Upper lobe of left lung (tissue), 4 donors: ENCODE results near the gene PPP6R3.

Experiments
- POLR2A ChIP-seq, 4 donors: fragments of 450-650 bp; IDR thresholded peaks; one replicate each; pipeline ENCODE4 v1.5.1; 2016 to 2017; ENCODE audit warnings: antibody characterized with exemption in 4 of 4, mild to moderate bottlenecking in 2 of 4
- POLR2AphosphoS5 ChIP-seq, 2 donors: sonication (generic); formaldehyde crosslinking; IDR thresholded peaks; one replicate each; pipeline ENCODE4 v1.5.1; 2017; ENCODE audit warnings: antibody characterized with exemption in 2 of 2
- TF ChIP-seq, protein P1 (sequence below), 6 experiments: fragments of 450-650 bp in 4 of 6; fragments of 200-600 bp in 2 of 6; sonication (generic) in 2 of 6; IDR thresholded peaks; one replicate each; pipeline ENCODE4 v1.5.1; 2016 to 2019; ENCODE audit warnings: antibody characterized with exemption in 6 of 6

DNA sequence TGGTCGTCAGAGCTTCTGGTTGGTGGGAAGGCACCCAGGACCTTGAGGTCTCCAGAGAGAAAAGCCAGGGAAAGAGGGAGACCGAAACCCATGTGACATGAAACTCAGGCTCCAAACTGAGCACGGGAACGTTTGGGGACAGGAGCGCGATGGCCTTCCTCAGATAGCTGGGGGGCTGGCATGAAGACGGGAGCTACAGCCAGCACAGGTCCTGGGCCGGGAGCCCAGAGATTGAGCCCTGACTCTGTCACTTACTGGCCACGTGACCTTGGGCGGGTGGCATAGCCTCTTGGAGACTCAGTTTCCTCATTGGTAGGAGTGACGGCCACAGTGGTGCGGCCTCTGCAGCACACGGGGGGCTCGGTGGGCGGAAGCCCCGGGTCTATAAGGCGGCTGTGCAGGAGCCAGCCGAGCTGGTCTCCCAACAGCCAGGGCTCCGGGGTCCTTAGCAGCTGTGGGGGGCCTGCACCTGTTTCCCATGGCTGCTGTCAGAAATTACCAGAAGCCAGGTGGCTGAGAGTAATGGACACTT is 36.4 kb upstream of the PPP6R3 start:
- TF ChIP-seq, protein P1, sequence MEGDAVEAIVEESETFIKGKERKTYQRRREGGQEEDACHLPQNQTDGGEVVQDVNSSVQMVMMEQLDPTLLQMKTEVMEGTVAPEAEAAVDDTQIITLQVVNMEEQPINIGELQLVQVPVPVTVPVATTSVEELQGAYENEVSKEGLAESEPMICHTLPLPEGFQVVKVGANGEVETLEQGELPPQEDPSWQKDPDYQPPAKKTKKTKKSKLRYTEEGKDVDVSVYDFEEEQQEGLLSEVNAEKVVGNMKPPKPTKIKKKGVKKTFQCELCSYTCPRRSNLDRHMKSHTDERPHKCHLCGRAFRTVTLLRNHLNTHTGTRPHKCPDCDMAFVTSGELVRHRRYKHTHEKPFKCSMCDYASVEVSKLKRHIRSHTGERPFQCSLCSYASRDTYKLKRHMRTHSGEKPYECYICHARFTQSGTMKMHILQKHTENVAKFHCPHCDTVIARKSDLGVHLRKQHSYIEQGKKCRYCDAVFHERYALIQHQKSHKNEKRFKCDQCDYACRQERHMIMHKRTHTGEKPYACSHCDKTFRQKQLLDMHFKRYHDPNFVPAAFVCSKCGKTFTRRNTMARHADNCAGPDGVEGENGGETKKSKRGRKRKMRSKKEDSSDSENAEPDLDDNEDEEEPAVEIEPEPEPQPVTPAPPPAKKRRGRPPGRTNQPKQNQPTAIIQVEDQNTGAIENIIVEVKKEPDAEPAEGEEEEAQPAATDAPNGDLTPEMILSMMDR (IDR thresholded peaks at IDR 0.05) = no peak
- no peak for TF ChIP-seq POLR2AphosphoS5 (IDR thresholded peaks at IDR 0.05)
- TF ChIP-seq POLR2A (IDR thresholded peaks at IDR 0.05) = no peak
